GM12878 (cell line): Measurements from ENCODE around the gene NRG2.

Experiments used
- POLR2A ChIP-seq: IDR thresholded peaks from 2 replicates; pipeline ENCODE4 v1.6.1; 2011; ENCODE audit warnings: low read depth, mild to moderate bottlenecking, low read length
- POLR2AphosphoS5 ChIP-seq: IDR thresholded peaks from 2 replicates; pipeline ENCODE4 v1.6.1; 2011; ENCODE audit warnings: mild to moderate bottlenecking, low read length, inconsistent platforms
- USF2 ChIP-seq: IDR thresholded peaks from 2 replicates; pipeline ENCODE4 v1.6.1; 2011; ENCODE audit warnings: low read depth, low read length, improper control_type of control experiment, borderline replicate concordance
- ZBTB33 ChIP-seq: fragments of 450-650 bp; IDR thresholded peaks from 2 replicates; pipeline ENCODE4 v1.6.1; 2017; ENCODE audit warnings: mild to moderate bottlenecking
- ZZZ3 ChIP-seq: IDR thresholded peaks from 2 replicates; pipeline ENCODE4 v1.6.1; 2011; ENCODE audit warnings: low read depth; ENCODE audit not compliant: control insufficient read depth, insufficient read length
- TF ChIP-seq, protein P1 (sequence below), 3 experiments: IDR thresholded peaks in 2 of 3; conservative IDR thresholded peaks in 1 of 3; 2 replicates each; pipeline ENCODE4 v1.5.1; 2011; ENCODE audit warnings: low read depth in 3 of 3, low read length in 3 of 3, mild to moderate bottlenecking in 3 of 3, control low read depth in 2 of 3, moderate library complexity in 2 of 3, inconsistent platforms in 1 of 3, mixed read lengths in 1 of 3; ENCODE audit not compliant: control insufficient read depth in 2 of 3, insufficient read depth in 1 of 3; ENCODE audit errors: extremely low read depth in 1 of 3

- TF ChIP-seq ZBTB33 (no peak), POLR2A (no peak), USF2 (no peak), POLR2AphosphoS5 (no peak), ZZZ3 (no peak)
- TF ChIP-seq, protein P1, sequence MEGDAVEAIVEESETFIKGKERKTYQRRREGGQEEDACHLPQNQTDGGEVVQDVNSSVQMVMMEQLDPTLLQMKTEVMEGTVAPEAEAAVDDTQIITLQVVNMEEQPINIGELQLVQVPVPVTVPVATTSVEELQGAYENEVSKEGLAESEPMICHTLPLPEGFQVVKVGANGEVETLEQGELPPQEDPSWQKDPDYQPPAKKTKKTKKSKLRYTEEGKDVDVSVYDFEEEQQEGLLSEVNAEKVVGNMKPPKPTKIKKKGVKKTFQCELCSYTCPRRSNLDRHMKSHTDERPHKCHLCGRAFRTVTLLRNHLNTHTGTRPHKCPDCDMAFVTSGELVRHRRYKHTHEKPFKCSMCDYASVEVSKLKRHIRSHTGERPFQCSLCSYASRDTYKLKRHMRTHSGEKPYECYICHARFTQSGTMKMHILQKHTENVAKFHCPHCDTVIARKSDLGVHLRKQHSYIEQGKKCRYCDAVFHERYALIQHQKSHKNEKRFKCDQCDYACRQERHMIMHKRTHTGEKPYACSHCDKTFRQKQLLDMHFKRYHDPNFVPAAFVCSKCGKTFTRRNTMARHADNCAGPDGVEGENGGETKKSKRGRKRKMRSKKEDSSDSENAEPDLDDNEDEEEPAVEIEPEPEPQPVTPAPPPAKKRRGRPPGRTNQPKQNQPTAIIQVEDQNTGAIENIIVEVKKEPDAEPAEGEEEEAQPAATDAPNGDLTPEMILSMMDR (IDR thresholded peaks at IDR 0.05 in 2 of 3, conservative IDR thresholded peaks at IDR 0.05 in 1 of 3; ENCODE audit: control insufficient read depth in 2 of 3, extremely low read depth in 1 of 3, insufficient read depth in 1 of 3, low read depth in 3 of 3, low read length in 3 of 3) = no peak
These were observed 95.4 kb downstream of the NRG2 start for GRCh38 chr5:139947727-139948126.
